ENCODE results near the gene STK4. TPM values are rescaled to one million over a fixed set of nuclear protein-coding genes. Genes with fewer than 3 reads are reported as not detected.

Gene STK4
- total and polyA plus RNA-seq, 2 donors (not counting 3 experiments of a cell fraction or from before 2014, with no cell fraction given): 9.1 to 29.6 TPM

GRCh38 chr20:44917399-44917798, 48.9 kb upstream of the STK4 start:
- CTCF ChIA-PET: interaction anchor here (0.6 kb wide), 1 partner anchor 23 kb away, joined by 4 read pairs; no protein-coding TSS in a partner anchor
- intact Hi-C loops (cut with micrococcal nuclease): no loop called here
- Histone ChIP-seq H3K4me1 (ENCODE audit: control insufficient read depth, extremely low read depth, insufficient read depth, low read length) (no peaks in the 10 kb centered on the region), H3K9ac (replicated peaks; ENCODE audit: extremely low read depth, insufficient read depth, low read length) (no peak overlapping the region), H3K9me3 (replicated peaks; ENCODE audit: control insufficient read depth, insufficient read depth, low read length) (no peaks in the 10 kb centered on the region), H3K79me2 (ENCODE audit: control insufficient read depth, insufficient read depth, low read length) (no peaks in the 10 kb centered on the region), H3K36me3 (ENCODE audit: control insufficient read depth in 2 of 2, extremely low read depth in 1 of 2, insufficient read depth in 2 of 2, low read length in 2 of 2) (no peaks in the 10 kb centered on the region), H3K4me2 (ENCODE audit: insufficient read depth, low read length) (no peak overlapping the region), H3K27ac (ENCODE audit: insufficient read depth, low read depth, low read length) (no peak overlapping the region), H4K20me1 (replicated peaks; ENCODE audit: control insufficient read depth, extremely low read depth, insufficient read depth, low read length) (no peaks in the 10 kb centered on the region), H3K27me3 (ENCODE audit: control insufficient read depth in 2 of 2, insufficient read depth in 2 of 2, low read length in 2 of 2) (no peaks in the 10 kb centered on the region), H3K9me1 (replicated peaks; ENCODE audit: control insufficient read depth, extremely low read depth, insufficient read depth, low read length) (no peaks in the 10 kb centered on the region), H3K4me3 (replicated peaks in 1 of 3; ENCODE audit: insufficient read depth in 1 of 3, low read depth in 1 of 3, low read length in 3 of 3) (no peak overlapping the region), H2AFZ (ENCODE audit: low read depth, low read length) (no peak overlapping the region)
- BruUV-seq (replicated peaks): no TSS peak
- DNase-seq (ENCODE audit: low read depth, low spot score) (no peak), FAIRE-seq (no peak)
- no peak for TF ChIP-seq CTCF (IDR thresholded peaks at IDR 0.05; ENCODE audit: extremely low read depth in 1 of 2, insufficient read depth in 1 of 2, low read depth in 1 of 2, low read length in 2 of 2)
- no peak for TF ChIP-seq POLR2AphosphoS5 (IDR thresholded peaks at IDR 0.05; ENCODE audit: insufficient read depth, low read depth, low read length)
- no peak for TF ChIP-seq FOS (IDR thresholded peaks at IDR 0.05; ENCODE audit: borderline replicate concordance, insufficient read depth, low read length)
- no peak for TF ChIP-seq GATA2 (IDR thresholded peaks at IDR 0.05; ENCODE audit: insufficient read depth, insufficient read length, low read depth, low read length)
- TF ChIP-seq MYC (IDR thresholded peaks at IDR 0.05; ENCODE audit: low read depth, low read length): no peak
- no peak for TF ChIP-seq EZH2 (IDR thresholded peaks at IDR 0.05; ENCODE audit: borderline replicate concordance, low read depth, low read length, severe bottlenecking)
- no peak for TF ChIP-seq MAX (IDR thresholded peaks at IDR 0.05; ENCODE audit: insufficient read depth, insufficient read length)
- no peak for TF ChIP-seq POLR2A (IDR thresholded peaks at IDR 0.05; ENCODE audit: low read depth, low read length)
- TF ChIP-seq JUN (IDR thresholded peaks at IDR 0.05; ENCODE audit: borderline replicate concordance, insufficient read depth, insufficient read length, low read depth): no peak
- dilution Hi-C loops (cut with MboI; ENCODE audit: extremely low pct_ligation_motif_present, low sequenced_read_pairs): no loop called here
- POLR2A ChIA-PET: interaction anchor here (0.6 kb wide), 1 partner anchor 1069 kb away, joined by 3 read pairs; no protein-coding TSS in a partner anchor

All from endothelial cell of umbilical vein (primary cell).